ENCODE results near the gene RTN1. TPM values are rescaled to one million over a fixed set of nuclear protein-coding genes. Genes with fewer than 3 reads are reported as not detected.

RTN1 gene
- total RNA-seq, 1 donor from 2014 or later, result 0.80 TPM

DNA sequence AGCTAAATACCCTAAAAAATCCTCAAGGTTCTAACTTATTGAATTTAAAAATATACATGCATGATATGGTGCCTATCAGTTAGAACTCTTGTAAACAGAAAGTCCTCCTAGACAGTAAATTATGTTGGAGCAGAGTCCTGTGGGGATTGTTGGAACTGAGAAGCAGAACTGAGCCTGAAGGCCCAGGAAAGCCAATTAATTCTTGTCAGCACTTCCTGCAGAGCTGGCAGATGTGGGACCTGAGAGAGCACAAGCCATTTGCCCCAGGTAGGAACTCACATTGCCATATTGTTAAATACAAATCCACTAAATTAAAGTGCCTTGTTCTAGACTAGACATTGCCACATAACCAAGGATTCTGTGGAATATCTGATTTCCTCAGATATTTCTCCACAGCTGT lies 117.1 kb downstream of the RTN1 start:
- no peak for TF ChIP-seq CTCF (IDR thresholded peaks at IDR 0.05; ENCODE audit: borderline replicate concordance)
- Histone ChIP-seq H3K36me3 (no peaks in the 10 kb centered on the region), H3K9me3 (replicated peaks) (no peaks in the 10 kb centered on the region), H3K27me3 (ENCODE audit: low read depth) (no peaks in the 10 kb centered on the region), H3K4me1 (no peaks in the 10 kb centered on the region), H3K27ac (replicated peaks) (no peak overlapping the region), H3K4me3 (no peak overlapping the region)
- intact Hi-C loops (cut with micrococcal nuclease), result no loop called here
- DNase-seq, result no peak

GRCh38 chr14:59751578-59751977 lies 119.0 kb downstream of the RTN1 start:
- intact Hi-C loops (cut with micrococcal nuclease), result no loop called here
- H3K9me3 ChIP-seq (replicated peaks), result no peaks in the 10 kb centered on the region
- TF ChIP-seq CTCF (IDR thresholded peaks at IDR 0.05; ENCODE audit: borderline replicate concordance), result no peak
- no peaks in the 10 kb centered on the region for H3K36me3 ChIP-seq
- H3K4me1 ChIP-seq, result no peaks in the 10 kb centered on the region
- no peak overlapping the region for H3K27ac ChIP-seq (replicated peaks)
- no peak for DNase-seq
- H3K4me3 ChIP-seq, result no peak overlapping the region
- no peaks in the 10 kb centered on the region for H3K27me3 ChIP-seq (ENCODE audit: low read depth)

DNA sequence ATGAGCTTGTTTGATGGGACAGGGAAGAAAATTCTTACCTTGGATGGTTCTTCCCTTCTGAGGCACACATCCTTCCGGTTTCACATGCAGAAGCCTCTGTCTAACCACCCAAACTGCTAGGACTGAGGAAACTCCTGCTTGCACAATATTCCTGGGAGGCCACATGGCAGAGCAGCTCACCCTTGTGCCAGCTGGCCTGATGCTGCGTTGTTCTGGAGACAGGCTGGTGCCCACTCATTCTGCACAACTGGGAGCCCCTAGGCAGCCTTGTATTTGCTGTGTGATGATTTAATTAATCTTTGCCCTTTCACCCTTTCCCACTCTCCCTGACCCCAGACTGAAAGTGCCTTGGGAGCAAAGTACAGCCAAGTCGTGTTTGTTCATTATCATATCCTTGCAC lies 130.8 kb downstream of the RTN1 start:
- DNase-seq, result no peak
- Histone ChIP-seq H3K36me3 (no peaks in the 10 kb centered on the region), H3K27ac (replicated peaks) (no peak overlapping the region), H3K4me1 (no peaks in the 10 kb centered on the region), H3K4me3 (no peak overlapping the region), H3K9me3 (replicated peaks) (peaks cover 54% of the 10 kb centered on the region), H3K27me3 (ENCODE audit: low read depth) (no peaks in the 10 kb centered on the region)
- intact Hi-C loops (cut with micrococcal nuclease), result no loop called here
- TF ChIP-seq CTCF (IDR thresholded peaks at IDR 0.05; ENCODE audit: borderline replicate concordance), result no peak

GRCh38 chr14:59728304-59728703 lies 142.3 kb downstream of the RTN1 start:
- no peaks in the 10 kb centered on the region for H3K4me1 ChIP-seq
- no peaks in the 10 kb centered on the region for H3K36me3 ChIP-seq
- no peak overlapping the region for H3K27ac ChIP-seq (replicated peaks)
- no peak overlapping the region for H3K4me3 ChIP-seq
- H3K9me3 ChIP-seq (replicated peaks), result peaks cover 6% of the 10 kb centered on the region
- TF ChIP-seq CTCF (IDR thresholded peaks at IDR 0.05; ENCODE audit: borderline replicate concordance), result no peak
- intact Hi-C loops (cut with micrococcal nuclease), result no loop called here
- H3K27me3 ChIP-seq (ENCODE audit: low read depth), result no peaks in the 10 kb centered on the region
- no peak for DNase-seq

GRCh38 chr14:59727073-59727661 lies 143.4 kb downstream of the RTN1 start:
- Histone ChIP-seq H3K27ac (replicated peaks) (no peak overlapping the region), H3K36me3 (no peaks in the 10 kb centered on the region), H3K9me3 (replicated peaks) (peaks cover 2% of the 10 kb centered on the region), H3K4me1 (no peaks in the 10 kb centered on the region), H3K27me3 (ENCODE audit: low read depth) (no peaks in the 10 kb centered on the region), H3K4me3 (no peak overlapping the region)
- no peak for TF ChIP-seq CTCF (IDR thresholded peaks at IDR 0.05; ENCODE audit: borderline replicate concordance)
- intact Hi-C loops (cut with micrococcal nuclease), result no loop called here
- DNase-seq, result no peak

All from left ventricle myocardium inferior (tissue), 1 donor.